WTC11 (cell line): ENCODE measurements around the gene GALNT12.

Experiments
- CREM ChIP-seq: sonication (generic); formaldehyde crosslinking; IDR thresholded peaks from 2 replicates; pipeline ENCODE4 v1.8.1; 2022; ENCODE audit warnings: mild to moderate bottlenecking, missing genetic modification reagents, moderate library complexity
- IRF1 ChIP-seq: sonication (generic); formaldehyde crosslinking; IDR thresholded peaks from 2 replicates; pipeline ENCODE4 v1.8.0; 2023; ENCODE audit warnings: missing genetic modification reagents
- PREB ChIP-seq: sonication (generic); formaldehyde crosslinking; IDR thresholded peaks from 2 replicates; pipeline ENCODE4 v1.8.1; 2022; ENCODE audit warnings: mild to moderate bottlenecking, missing genetic modification reagents, moderate library complexity, borderline replicate concordance
- STAT6 ChIP-seq: sonication (generic); formaldehyde crosslinking; conservative IDR thresholded peaks from 2 replicates; pipeline ENCODE4 v1.8.1; 2023; ENCODE audit warnings: mild to moderate bottlenecking, low read depth, missing genetic modification reagents, moderate library complexity
- USF1 ChIP-seq: sonication (generic); formaldehyde crosslinking; IDR thresholded peaks from 2 replicates; pipeline ENCODE4 v1.8.0; 2022; ENCODE audit warnings: mild to moderate bottlenecking, missing genetic modification reagents
- TF ChIP-seq, protein P1 (sequence below): fragments of 200-600 bp; IDR thresholded peaks from 2 replicates; pipeline ENCODE4 v1.8.0; 2022; ENCODE audit warnings: antibody characterized with exemption
- TF ChIP-seq, protein P2 (sequence below): sonication (generic); formaldehyde crosslinking; IDR thresholded peaks from 2 replicates; pipeline ENCODE4 v1.8.1; 2023; ENCODE audit warnings: mild to moderate bottlenecking, missing genetic modification reagents, moderate library complexity

- TF ChIP-seq CREM (no peak), STAT6 (no peak), PREB (CRISPR knock-in tag) (no peak), IRF1 (no peak), USF1 (CRISPR knock-in tag) (no peak)
- TF ChIP-seq, protein P1, sequence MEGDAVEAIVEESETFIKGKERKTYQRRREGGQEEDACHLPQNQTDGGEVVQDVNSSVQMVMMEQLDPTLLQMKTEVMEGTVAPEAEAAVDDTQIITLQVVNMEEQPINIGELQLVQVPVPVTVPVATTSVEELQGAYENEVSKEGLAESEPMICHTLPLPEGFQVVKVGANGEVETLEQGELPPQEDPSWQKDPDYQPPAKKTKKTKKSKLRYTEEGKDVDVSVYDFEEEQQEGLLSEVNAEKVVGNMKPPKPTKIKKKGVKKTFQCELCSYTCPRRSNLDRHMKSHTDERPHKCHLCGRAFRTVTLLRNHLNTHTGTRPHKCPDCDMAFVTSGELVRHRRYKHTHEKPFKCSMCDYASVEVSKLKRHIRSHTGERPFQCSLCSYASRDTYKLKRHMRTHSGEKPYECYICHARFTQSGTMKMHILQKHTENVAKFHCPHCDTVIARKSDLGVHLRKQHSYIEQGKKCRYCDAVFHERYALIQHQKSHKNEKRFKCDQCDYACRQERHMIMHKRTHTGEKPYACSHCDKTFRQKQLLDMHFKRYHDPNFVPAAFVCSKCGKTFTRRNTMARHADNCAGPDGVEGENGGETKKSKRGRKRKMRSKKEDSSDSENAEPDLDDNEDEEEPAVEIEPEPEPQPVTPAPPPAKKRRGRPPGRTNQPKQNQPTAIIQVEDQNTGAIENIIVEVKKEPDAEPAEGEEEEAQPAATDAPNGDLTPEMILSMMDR: no peak
- TF ChIP-seq, protein P2, sequence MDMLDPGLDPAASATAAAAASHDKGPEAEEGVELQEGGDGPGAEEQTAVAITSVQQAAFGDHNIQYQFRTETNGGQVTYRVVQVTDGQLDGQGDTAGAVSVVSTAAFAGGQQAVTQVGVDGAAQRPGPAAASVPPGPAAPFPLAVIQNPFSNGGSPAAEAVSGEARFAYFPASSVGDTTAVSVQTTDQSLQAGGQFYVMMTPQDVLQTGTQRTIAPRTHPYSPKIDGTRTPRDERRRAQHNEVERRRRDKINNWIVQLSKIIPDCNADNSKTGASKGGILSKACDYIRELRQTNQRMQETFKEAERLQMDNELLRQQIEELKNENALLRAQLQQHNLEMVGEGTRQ (CRISPR knock-in tag): no peak
These were observed 28.7 kb downstream of the GALNT12 start for GRCh38 chr9:98836206-98836605.
